Neural progenitor cell (in vitro differentiated cells): Measurements from ENCODE around the gene ANKS3. TPM values are rescaled to one million over a fixed set of nuclear protein-coding genes. Genes with fewer than 3 reads are reported as not detected.

Experiments used
- DNase-seq: peaks from one replicate; pipeline ENCODE4 v3.0.0-alpha.2; 2016; ENCODE audit warnings: low spot score
- H2AFZ ChIP-seq: fragments of 200-600 bp; sonication (generic); replicated peaks from 2 replicates; pipeline ENCODE4 v1.6.1; 2016; ENCODE audit warnings: antibody characterized with exemption
- H3F3A ChIP-seq: fragments of 200-600 bp; sonication (generic); 2 replicates; pipeline ENCODE4 v1.6.1; 2016; ENCODE audit warnings: antibody characterized with exemption, low read depth
- H3K27ac ChIP-seq: fragments of 200-600 bp; sonication (generic); 2 replicates; pipeline ENCODE4 v1.5.1; 2016; ENCODE audit warnings: mild to moderate bottlenecking
- H3K27me3 ChIP-seq: fragments of 200-600 bp; sonication (generic); 2 replicates; pipeline ENCODE4 v1.6.1; 2016; ENCODE audit warnings: mild to moderate bottlenecking, moderate library complexity
- H3K36me3 ChIP-seq: fragments of 200-600 bp; sonication (generic); 2 replicates; pipeline ENCODE4 v1.5.1; 2016
- H3K4me1 ChIP-seq: fragments of 200-600 bp; sonication (generic); 2 replicates; pipeline ENCODE4 v1.6.1; 2016; ENCODE audit warnings: mixed run types
- H3K4me2 ChIP-seq: fragments of 200-600 bp; sonication (generic); 2 replicates; pipeline ENCODE4 v1.6.1; 2016
- H3K4me3 ChIP-seq: fragments of 200-600 bp; sonication (generic); 2 replicates; pipeline ENCODE4 v1.5.1; 2016
- H3K79me2 ChIP-seq: fragments of 200-600 bp; sonication (generic); 2 replicates; pipeline ENCODE4 v1.6.1; 2016; ENCODE audit warnings: low read depth
- H3K9ac ChIP-seq: fragments of 200-600 bp; sonication (generic); 2 replicates; pipeline ENCODE4 v1.6.1; 2016
- H3K9me3 ChIP-seq: fragments of 200-600 bp; sonication (generic); 2 replicates; pipeline ENCODE4 v1.5.1; 2016; ENCODE audit warnings: low read depth
- H4K20me1 ChIP-seq: fragments of 200-600 bp; sonication (generic); 2 replicates; pipeline ENCODE4 v1.6.1; 2016; ENCODE audit warnings: low read depth
- H3K27ac Mint-ChIP-seq: 3 replicates; pipeline ENCODE4 v1.8.0; 2021; ENCODE audit warnings: mixed read lengths
- H3K27me3 Mint-ChIP-seq: 2 replicates; pipeline ENCODE4 v1.8.0; 2022; ENCODE audit warnings: low read depth, mild to moderate bottlenecking, inconsistent platforms, moderate library complexity, mixed read lengths; ENCODE audit not compliant: insufficient read depth
- H3K36me3 Mint-ChIP-seq: 3 replicates; pipeline ENCODE4 v1.8.0; 2021; ENCODE audit warnings: mixed read lengths
- H3K4me1 Mint-ChIP-seq: 3 replicates; pipeline ENCODE4 v1.8.0; 2021; ENCODE audit warnings: mixed read lengths
- H3K4me3 Mint-ChIP-seq: 3 replicates; pipeline ENCODE4 v1.8.0; 2021; ENCODE audit warnings: mild to moderate bottlenecking, moderate library complexity, mixed read lengths
- H3K9me3 Mint-ChIP-seq: 3 replicates; pipeline ENCODE4 v1.8.0; 2020; ENCODE audit warnings: mixed read lengths
- CTCF ChIP-seq: fragments of 200-600 bp; sonication (generic); IDR thresholded peaks from 2 replicates; pipeline ENCODE4 v1.5.1; 2017; ENCODE audit warnings: antibody characterized with exemption, mild to moderate bottlenecking
- EZH2 ChIP-seq: fragments of 200-600 bp; sonication (generic); IDR thresholded peaks from 2 replicates; pipeline ENCODE4 v1.6.1; 2017; ENCODE audit warnings: antibody characterized with exemption, mild to moderate bottlenecking, moderate library complexity
- EZH2phosphoT487 ChIP-seq: fragments of 200-600 bp; sonication (generic); IDR thresholded peaks from 2 replicates; pipeline ENCODE4 v1.6.1; 2017; ENCODE audit warnings: antibody characterized with exemption
- total RNA-seq: library from RNA; depleted of rRNA; stranded (reverse); fragments of >200 nt; gene quantifications from 2 replicates; pipeline ENCODE4 v1.2.3, GENCODE V29; 2015; ENCODE audit warnings: low replicate concordance

ANKS3 gene
- total RNA-seq, 1 donor from 2014 or later = 20.6 TPM

GRCh38 chr16:4691666-4692412 lies 42.2 kb downstream of the ANKS3 start:
- Histone ChIP-seq H3K4me3 (no peak overlapping the region), H3K4me2 (no peak overlapping the region), H2AFZ (no peak overlapping the region), H3K4me1 (no peaks in the 10 kb centered on the region), H3K27ac (no peak overlapping the region), H3K79me2 (peaks cover 13% of the 10 kb centered on the region), H3K9ac (no peak overlapping the region), H3K36me3 (no peaks in the 10 kb centered on the region), H3F3A (peaks cover 19% of the 10 kb centered on the region), H4K20me1 (peaks cover 17% of the 10 kb centered on the region), H3K9me3 (no peaks in the 10 kb centered on the region), H3K27me3 (no peaks in the 10 kb centered on the region)
- Mint-ChIP-seq H3K27ac (peak overlapping the region; percentile 60), H3K9me3 (no peaks in the 10 kb centered on the region), H3K4me3 (peak overlapping the region; percentile 59), H3K27me3 (peaks cover 7% of the 10 kb centered on the region), H3K36me3 (no peaks in the 10 kb centered on the region), H3K4me1 (no peaks in the 10 kb centered on the region)
- no peak for TF ChIP-seq CTCF
- TF ChIP-seq EZH2 = no peak
- TF ChIP-seq EZH2phosphoT487 = no peak
- no peak for DNase-seq

- H3K9ac ChIP-seq = no peak overlapping the region
- TF ChIP-seq EZH2phosphoT487 (no peak), CTCF (no peak)
- H3K36me3 ChIP-seq = no peaks in the 10 kb centered on the region
- H4K20me1 ChIP-seq = peaks cover 17% of the 10 kb centered on the region
- Mint-ChIP-seq H3K27ac (peak overlapping the region; percentile 60), H3K4me3 (peak overlapping the region; percentile 59), H3K27me3 (peaks cover 7% of the 10 kb centered on the region), H3K36me3 (no peaks in the 10 kb centered on the region), H3K4me1 (no peaks in the 10 kb centered on the region), H3K9me3 (no peaks in the 10 kb centered on the region)
- no peak overlapping the region for H2AFZ ChIP-seq
- no peak overlapping the region for H3K4me2 ChIP-seq
- no peaks in the 10 kb centered on the region for H3K27me3 ChIP-seq
- no peak overlapping the region for H3K4me3 ChIP-seq
- no peaks in the 10 kb centered on the region for H3K9me3 ChIP-seq
- peaks cover 19% of the 10 kb centered on the region for H3F3A ChIP-seq
- H3K27ac ChIP-seq = no peak overlapping the region
- DNase-seq = no peak
- H3K79me2 ChIP-seq = peaks cover 13% of the 10 kb centered on the region
- no peaks in the 10 kb centered on the region for H3K4me1 ChIP-seq
Measured at GRCh38 chr16:4690946-4691665, 43.0 kb downstream of the ANKS3 start.

- H3K27ac ChIP-seq = no peak overlapping the region
- Mint-ChIP-seq H3K4me3 (no peak overlapping the region), H3K36me3 (peaks cover under 1% of the 10 kb centered on the region), H3K9me3 (no peaks in the 10 kb centered on the region), H3K27ac (peak overlapping the region; percentile 81), H3K27me3 (peaks cover 3% of the 10 kb centered on the region), H3K4me1 (no peaks in the 10 kb centered on the region)
- H3F3A ChIP-seq = peaks cover 13% of the 10 kb centered on the region
- no peak overlapping the region for H3K9ac ChIP-seq
- no peaks in the 10 kb centered on the region for H3K36me3 ChIP-seq
- DNase-seq = no peak
- no peaks in the 10 kb centered on the region for H3K27me3 ChIP-seq
- TF ChIP-seq EZH2phosphoT487 = no peak
- TF ChIP-seq EZH2 = no peak
- no peak for TF ChIP-seq CTCF
- no peak overlapping the region for H2AFZ ChIP-seq
- no peak overlapping the region for H3K4me3 ChIP-seq
- no peaks in the 10 kb centered on the region for H3K4me1 ChIP-seq
- H3K79me2 ChIP-seq = peaks cover 13% of the 10 kb centered on the region
- H3K9me3 ChIP-seq = no peaks in the 10 kb centered on the region
- H3K4me2 ChIP-seq = no peak overlapping the region
- H4K20me1 ChIP-seq = peaks cover 13% of the 10 kb centered on the region
Measured at GRCh38 chr16:4689864-4690704, 44.0 kb downstream of the ANKS3 start.
